Measurements from ENCODE around the gene ZKSCAN3.

Gene ZKSCAN3

DNA sequence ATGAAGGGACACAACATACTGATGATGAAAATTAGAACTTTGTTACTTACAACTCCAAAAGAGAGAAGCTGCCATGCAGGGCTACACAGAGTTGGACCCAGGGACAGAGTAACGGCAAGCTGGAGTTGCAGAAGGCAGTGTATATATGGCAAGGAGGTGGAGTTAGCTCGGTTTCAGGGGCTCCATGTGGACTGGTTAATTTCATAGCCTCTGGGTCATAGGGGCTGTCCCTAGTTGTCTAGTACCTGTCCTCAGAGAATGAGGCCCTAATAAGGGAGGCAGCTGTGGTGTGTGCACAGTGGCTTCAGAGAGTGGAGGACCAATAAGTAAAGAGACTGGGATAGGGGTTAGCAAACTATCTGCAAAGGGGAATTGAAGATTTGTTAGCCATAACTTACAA is 57.7 kb downstream of the ZKSCAN3 start:
- TF ChIP-seq, protein P1, sequence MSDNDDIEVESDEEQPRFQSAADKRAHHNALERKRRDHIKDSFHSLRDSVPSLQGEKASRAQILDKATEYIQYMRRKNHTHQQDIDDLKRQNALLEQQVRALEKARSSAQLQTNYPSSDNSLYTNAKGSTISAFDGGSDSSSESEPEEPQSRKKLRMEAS (IDR thresholded peaks at IDR 0.05; ENCODE audit: low read depth, low read length) = no peak
- TF ChIP-seq CTCF (IDR thresholded peaks at IDR 0.05; ENCODE audit: low read depth, low read length) (no peak), POLR2A (IDR thresholded peaks at IDR 0.05; ENCODE audit: extremely low read depth, insufficient read length) (no peak), MYC (IDR thresholded peaks at IDR 0.05; ENCODE audit: low read depth, low read length) (no peak)
- no peak overlapping the region for H3K4me3 ChIP-seq (ENCODE audit: low read depth, low read length)
- DNase-seq (ENCODE audit: low read depth) = no peak

DNA sequence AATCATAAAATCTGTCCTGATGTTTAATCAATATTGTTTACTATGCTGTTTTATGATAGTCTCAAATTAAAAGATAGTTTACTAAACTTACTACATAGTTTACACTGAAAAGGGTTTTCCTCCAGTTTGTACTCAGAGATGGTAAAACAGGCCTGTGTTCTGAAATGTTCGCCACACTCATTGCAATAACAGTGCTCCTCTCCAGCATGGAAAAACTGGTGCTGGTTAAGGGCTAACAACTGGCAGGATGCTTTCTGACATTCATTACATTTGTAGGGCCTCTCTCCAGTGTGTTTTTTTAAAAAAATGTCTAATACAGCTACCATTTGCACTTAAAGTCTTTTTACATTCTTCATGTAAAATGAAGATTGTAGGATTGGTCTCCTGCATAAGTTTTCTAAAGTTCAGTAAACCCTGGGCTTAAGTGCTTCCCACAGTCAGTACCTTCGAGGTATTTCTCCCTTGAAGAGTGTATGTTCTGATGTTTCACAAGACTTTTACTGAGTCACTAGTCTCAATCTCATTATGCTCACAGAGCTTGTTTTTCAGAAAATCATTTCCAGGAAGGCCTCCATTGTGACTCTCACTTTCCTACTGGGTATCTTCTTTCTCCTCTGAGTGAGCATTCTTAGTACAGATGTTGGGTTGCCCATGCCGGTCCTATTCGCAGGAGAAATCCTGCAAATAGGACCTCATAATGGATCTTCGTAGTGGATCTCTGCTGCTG is 58.5 kb downstream of the ZKSCAN3 start:
- TF ChIP-seq, protein P1 (IDR thresholded peaks at IDR 0.05; ENCODE audit: low read depth, low read length) = no peak
- TF ChIP-seq POLR2A (IDR thresholded peaks at IDR 0.05; ENCODE audit: extremely low read depth, insufficient read length) = no peak
- TF ChIP-seq CTCF (IDR thresholded peaks at IDR 0.05; ENCODE audit: low read depth, low read length) = no peak
- TF ChIP-seq MYC (IDR thresholded peaks at IDR 0.05; ENCODE audit: low read depth, low read length) = no peak
- no peak overlapping the region for H3K4me3 ChIP-seq (ENCODE audit: low read depth, low read length)
- DNase-seq (ENCODE audit: low read depth) = no peak

DNA sequence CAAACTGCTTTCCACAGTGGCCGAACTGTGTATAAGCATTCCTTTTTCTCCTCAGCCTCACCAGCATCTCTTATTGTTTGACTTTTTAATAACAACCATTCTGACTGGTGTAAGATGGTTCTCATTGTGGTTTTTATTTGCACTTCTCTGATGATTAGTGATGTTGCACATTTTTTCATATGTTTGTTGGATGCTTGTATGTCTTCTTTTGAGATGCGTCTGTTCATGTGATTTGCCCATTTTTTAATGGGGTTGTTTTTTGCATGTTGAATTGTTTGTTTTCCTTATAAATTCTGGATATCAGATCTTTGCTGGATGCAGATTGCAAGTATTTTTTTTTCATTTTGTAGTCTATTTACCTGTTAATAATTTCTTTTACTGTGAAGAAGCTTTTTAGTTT is 61.0 kb downstream of the ZKSCAN3 start:
- H3K4me3 ChIP-seq (ENCODE audit: low read depth, low read length) = no peak overlapping the region
- no peak for DNase-seq (ENCODE audit: low read depth)
- TF ChIP-seq MYC (IDR thresholded peaks at IDR 0.05; ENCODE audit: low read depth, low read length) = no peak
- TF ChIP-seq POLR2A (IDR thresholded peaks at IDR 0.05; ENCODE audit: extremely low read depth, insufficient read length) = no peak
- TF ChIP-seq CTCF (IDR thresholded peaks at IDR 0.05; ENCODE audit: low read depth, low read length) = no peak

GRCh38 chr6:28413681-28414080 is 63.9 kb downstream of the ZKSCAN3 start:
- H3K4me3 ChIP-seq (ENCODE audit: low read depth, low read length) = no peak overlapping the region
- no peak for DNase-seq (ENCODE audit: low read depth)
- no peak for TF ChIP-seq POLR2A (IDR thresholded peaks at IDR 0.05; ENCODE audit: extremely low read depth, insufficient read length)
- TF ChIP-seq MYC (IDR thresholded peaks at IDR 0.05; ENCODE audit: low read depth, low read length) = no peak
- TF ChIP-seq, protein P1 (IDR thresholded peaks at IDR 0.05; ENCODE audit: low read depth, low read length) = no peak
- TF ChIP-seq CTCF (IDR thresholded peaks at IDR 0.05; ENCODE audit: low read depth, low read length) = no peak
